SKM-1 treated with dmso at 0.1 percent for 144 hours (cell line): ENCODE measurements around the gene BTN2A1.
"Not testable (repeated sequence)": the region's sequence is repeated elsewhere in the genome, so short reads cannot be mapped to it uniquely, and the experiment has no call there.

Source experiments
- DNase-seq: peaks from one replicate; lab custom pipeline; 2025; ENCODE audit not compliant: unreplicated experiment; lab: John Stamatoyannopoulos, UW

The BTN2A1 gene

DNA sequence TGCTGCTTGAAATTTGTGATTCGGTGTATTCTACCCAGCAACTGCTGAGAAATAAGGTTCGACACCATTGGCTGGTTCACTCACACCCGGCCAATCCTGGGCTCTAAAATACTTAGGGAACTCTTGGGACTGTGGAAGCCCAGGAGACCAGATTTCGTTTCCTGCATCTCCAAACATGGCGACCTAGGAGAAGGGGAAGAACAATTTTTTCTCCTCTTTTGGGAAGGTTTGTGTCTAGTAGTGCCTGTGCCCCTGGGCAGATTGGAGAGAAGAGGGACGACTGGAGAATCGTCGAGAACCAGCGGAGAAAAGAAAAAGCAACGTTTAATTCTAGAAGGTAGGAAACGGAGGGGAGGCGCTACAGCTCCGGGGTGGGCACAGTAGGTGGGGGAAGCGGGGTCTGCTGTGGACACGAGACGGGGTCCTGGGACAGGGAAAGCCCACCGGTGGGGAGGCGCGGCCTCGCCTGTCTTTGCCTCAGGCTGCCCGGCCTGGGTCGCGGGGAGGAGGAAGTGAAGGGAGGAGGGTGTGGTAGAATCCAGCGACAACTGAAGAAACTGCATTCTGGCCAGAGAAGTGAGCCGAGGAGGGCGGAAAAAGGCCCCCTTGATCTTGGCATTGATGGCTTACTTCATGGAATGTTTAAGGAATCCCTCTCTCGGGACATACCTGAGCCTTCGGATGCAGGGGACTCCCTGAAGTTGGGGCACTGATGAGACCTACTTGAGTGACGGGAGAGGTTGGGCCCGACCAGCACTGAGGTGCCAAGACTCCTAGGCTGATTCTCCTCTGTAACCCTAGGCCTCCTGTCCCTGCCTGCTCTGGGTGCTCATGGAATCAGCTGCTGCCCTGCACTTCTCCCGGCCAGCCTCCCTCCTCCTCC is at the start of gene BTN2A1:
TSS of gene BTN2A1 (plus strand) at position 150 of the 883 bp plus-strand sequence. CDS start at position 832, 682 bp downstream.
- peak; percentile 87 for DNase-seq

DNA sequence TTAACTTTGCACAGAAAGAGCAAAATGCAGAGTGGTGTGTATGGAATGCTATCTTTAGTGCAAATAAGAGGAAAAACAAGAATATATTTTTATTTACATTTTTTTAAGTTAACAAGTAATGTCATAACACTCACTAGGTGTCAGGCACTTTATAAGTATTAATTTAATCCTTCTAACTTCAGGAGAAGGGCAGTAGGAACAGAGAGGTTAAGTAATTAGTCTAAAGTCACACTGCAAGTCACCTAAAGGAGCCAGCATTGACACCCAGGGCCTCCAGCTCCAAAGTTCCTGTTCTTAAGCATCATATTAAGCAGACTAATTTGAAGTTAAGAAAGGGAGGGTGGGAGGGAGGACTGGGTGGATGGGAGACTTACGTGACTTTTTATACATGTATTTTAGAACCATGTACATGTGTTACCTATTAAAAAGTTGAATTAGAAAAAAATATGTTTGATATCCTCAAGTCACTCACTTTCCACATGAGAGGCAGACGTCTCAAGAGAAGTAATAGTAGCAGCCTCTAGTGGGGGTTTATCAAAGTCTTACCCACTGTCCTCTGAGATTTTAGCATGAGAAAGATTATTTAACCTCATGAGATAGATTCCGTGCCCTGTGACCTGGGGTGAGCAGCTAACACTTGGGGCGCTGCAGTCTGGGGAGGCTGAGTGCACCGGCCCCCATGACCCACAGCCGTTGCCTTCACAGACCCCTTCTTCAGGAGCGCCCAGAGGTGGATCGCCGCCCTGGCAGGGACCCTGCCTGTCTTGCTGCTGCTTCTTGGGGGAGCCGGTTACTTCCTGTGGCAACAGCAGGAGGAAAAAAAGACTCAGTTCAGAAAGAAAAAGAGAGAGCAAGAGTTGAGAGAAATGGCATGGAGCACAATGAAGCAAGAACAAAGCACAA is 48.7 kb upstream of the BTN2A1 start:
- no peak for DNase-seq

DNA sequence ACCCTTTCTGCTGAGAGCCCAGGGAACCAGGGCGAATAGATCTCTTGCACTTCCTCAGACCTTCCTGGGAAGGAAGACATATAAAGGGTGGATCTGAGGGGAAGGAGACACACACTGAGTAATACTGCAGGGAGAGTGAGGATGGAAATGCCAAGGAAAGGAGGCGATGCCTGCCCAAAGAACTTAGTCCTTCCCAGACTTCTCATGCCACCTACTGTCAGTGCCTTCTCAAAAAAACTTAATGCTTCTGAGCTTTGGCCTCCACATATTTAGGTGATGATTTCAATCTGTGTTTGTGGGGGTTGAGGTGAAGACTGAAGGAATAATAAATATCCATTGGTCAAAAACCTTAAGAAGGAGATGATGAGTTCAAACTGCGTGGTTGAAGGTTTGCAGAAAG is 46.0 kb upstream of the BTN2A1 start:
- no peak for DNase-seq

DNA sequence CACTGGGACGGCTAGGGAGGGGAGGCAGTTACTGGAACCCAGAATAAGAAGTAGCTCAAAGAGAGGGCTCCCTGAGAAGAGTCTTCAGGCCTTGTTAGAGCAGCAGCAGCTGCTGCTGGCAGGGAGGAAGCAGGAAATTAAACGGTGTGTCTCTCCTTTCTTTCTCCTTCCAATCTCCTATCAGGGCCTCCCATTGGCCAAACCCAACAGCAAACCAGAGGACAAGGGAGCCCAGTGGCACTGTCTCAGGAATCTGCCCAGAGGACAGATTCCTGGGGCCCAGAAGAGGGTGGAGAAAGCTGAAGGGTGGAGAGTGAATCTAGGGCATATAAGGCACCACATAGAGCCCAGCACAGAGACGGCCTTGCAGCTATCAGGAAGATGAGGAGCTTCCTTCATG is 45.5 kb upstream of the BTN2A1 start:
- no peak for DNase-seq

DNA sequence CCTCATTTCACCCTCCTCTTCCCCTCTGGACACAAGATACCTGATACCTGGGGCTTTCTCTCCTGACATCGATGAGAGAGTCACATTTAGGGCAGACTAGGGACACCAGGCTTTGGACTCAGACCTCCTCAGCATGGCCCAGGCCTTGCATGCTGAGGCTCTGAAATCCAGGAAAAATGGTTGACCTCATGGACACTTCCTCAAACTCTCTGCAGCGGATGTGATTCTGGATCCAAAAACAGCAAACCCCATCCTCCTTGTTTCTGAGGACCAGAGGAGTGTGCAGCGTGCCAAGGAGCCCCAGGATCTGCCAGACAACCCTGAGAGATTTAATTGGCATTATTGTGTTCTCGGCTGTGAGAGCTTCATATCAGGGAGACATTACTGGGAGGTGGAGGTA is 44.8 kb upstream of the BTN2A1 start:
- no peak for DNase-seq

DNA sequence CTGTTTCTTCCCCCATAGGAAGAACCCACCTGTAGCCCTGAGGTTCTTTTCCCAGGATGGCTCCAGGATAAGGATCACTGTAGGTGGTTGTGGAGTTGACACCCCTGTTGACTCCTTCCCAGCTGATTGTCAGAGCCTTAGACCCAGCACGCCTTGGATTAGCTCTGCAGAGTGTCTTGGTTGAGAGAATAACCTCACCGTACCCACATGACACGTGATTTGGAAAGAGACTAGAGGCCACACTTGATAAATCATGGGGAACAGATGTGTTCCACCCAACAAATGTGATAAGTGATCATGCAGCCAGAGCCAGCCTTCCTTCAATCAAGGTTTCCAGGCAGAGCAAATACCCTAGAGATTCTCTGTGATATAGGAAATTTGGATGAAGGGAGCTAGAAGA is 43.5 kb upstream of the BTN2A1 start:
- no peak for DNase-seq

DNA sequence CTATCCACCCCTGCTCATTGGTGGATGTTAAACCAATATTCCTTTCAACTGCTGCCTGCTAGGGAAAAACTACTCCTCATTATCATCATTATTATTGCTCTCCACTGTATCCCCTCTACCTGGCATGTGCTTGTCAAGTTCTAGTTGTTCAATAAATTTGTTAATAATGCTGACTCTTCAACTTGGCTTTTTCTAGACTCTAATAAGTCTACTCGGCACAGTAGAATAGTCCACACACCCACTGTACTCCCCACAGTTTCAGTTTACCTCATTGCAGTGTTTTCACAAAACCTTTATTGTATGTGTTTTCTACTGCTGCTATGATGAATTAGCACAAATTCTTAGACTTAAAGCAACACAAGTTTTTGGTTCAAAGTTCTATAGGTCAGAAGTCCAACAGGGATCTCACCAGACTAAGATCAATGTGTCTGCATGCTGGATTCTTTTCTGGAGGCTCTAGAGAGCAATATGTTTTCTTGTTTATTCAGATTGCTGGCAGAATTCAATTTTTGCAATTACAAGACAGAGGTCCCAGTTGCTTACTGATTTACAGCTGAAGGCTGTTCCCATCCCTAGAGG is 42.6 kb upstream of the BTN2A1 start:
- no peak for DNase-seq

DNA sequence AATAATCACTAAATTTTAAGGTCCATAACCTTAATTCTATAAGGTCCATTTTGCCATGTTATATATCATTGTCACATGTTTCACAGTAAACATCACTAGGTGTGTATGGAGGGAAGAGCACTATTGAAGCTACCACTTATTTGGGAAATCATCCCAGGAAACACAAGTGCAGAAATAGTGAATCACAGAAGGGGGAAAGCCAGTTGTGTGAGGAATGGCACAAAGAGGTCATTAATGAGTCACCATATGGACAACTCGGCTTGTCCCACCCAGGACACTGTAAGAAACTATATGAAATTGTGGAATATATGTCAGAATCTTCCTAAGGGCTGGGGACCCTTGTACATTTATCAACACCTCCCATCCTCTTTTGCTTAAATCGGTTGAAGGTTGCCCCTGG is 42.0 kb upstream of the BTN2A1 start:
- no peak for DNase-seq

DNA sequence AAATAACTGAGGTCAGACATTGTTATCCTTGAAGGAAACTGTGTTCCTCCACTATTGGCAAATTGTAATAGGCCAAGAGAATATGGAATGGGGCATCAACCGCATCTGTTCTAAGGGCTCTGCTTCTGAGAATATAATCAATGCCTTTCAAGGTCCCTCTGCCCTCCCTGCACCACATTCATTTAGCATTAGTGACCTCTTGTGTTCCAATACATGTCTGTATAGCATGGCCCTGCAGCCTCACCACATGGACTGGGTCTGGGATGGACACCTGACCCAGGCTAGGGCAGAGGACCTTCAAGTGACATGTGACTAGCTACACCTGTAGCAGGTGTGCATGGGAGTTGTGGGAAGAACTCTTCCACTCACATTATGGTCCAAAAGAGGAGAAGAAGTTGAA is 41.5 kb upstream of the BTN2A1 start:
- DNase-seq, result no peak

DNA sequence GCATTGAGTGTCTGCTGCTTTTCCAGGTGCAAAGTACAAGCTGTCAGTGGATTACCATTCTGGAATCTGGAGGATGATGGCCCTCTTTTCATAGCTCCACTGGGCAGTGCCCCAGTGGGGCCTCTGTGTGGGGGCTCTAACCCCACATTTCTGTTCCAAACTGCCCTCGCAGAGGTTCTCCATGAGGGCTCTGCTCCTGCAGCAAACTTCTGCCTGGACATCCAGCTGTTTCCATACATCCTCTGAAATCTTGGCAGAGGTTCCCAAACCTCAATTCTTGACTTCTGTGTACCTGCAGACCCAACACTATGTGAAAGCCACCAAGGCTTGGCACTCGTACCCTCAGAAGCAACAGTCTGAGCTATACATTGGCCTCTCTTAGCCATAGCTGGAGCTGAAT is 39.7 kb upstream of the BTN2A1 start:
- not testable (repeated sequence) for DNase-seq

DNA sequence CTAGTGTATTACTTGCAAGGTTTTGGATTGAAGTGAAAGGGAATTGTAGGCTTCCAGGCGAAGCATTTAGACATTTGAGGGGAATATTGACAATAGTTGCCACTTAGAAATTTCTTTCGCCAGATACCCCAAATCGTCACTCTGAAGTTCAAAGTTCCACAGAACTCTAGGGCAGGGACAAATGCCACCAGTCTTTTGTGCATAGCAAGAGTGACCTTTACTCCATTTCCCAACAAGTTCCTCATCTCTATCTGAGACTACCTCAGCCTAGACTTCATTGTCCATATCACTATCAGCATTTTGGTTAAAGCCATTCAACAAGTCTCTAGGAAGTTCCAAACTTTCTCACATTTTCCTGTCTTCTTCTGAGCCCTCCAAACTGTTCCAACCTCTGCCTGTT is 39.0 kb upstream of the BTN2A1 start:
- not testable (repeated sequence) for DNase-seq

DNA sequence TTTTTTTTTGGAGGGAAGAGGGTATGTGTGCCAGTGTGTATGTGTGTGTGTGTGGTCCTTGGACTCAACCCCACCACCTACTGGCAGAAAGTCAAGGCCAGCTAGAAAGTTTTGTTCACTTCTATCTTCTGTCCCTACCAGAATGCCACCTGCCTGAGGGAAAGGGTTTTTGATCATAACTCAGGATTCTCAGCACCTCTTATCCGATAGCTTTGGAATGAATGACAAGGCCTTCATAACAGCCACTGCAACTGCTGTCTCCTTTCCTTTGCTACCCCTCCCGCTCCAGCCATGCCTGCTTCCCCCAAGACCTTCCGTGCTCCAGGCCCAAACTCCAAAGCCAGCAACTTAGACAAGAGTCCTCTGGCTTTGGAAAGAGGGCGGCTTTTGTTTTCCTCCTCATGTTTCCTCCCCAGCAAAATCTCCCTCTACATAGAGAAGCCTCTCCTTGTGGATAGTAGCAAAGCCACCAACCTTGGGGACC is 37.0 kb upstream of the BTN2A1 start:
- DNase-seq, result peak; percentile 36

DNA sequence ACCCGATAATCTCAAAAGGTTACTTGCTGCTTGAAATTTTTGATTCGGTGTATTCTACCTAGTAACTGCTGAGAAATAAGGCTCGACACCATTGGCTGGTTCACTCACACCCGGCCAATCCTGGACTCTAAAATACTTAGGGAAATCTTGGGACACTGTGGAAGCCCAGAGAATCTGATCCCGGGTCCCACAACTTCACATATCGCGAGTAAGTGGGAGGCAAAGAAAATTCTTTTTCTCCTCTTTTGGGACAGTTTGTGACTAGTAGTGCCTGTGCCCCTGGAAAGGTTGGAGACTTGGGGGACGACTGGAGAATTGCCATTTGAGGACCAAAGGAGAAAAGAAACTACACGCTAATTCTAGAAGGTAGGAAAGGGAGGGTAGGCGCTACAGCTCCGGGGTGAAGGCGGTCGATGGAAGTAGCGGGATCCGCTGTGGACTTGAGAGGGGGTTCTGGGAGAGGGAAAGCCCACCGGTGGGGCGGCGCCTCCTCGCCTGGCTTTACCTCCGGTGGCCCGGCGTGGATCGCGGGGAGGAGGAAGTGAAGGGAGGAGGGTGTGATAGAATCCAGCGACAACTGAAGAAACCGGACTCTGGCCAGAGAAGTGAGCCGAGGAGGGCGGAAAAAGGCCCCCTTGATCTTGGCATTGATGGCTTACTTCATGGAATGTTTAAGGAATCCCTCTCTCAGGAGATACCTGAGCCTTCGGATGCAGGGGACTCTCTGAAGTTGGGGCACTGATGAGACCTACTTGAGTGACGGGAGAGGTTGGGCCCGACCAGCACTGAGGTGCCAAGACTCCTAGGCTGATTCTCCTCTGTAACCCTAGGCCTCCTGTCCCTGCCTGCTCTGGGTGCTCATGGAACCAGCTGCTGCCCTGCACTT is 36.3 kb upstream of the BTN2A1 start:
- peak; percentile 74 for DNase-seq

DNA sequence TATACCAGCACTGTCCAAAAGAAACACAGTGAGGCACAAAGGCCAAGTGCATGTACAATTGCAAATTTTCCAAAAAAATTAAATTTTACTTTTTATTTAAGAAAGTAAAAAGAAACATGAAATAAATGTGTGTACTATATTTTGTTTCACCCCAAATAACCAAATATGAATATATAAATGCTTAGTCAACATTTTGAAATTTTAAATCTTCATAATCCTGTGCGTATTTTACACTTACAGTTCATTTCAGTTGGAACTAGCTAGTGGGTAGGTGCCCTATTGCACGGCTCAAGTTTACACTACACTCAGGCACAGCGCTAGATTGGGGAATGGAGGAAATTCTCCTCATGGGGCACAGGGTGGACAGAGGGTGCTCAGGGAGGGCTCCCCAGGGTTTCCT is 35.4 kb upstream of the BTN2A1 start:
- no peak for DNase-seq

DNA sequence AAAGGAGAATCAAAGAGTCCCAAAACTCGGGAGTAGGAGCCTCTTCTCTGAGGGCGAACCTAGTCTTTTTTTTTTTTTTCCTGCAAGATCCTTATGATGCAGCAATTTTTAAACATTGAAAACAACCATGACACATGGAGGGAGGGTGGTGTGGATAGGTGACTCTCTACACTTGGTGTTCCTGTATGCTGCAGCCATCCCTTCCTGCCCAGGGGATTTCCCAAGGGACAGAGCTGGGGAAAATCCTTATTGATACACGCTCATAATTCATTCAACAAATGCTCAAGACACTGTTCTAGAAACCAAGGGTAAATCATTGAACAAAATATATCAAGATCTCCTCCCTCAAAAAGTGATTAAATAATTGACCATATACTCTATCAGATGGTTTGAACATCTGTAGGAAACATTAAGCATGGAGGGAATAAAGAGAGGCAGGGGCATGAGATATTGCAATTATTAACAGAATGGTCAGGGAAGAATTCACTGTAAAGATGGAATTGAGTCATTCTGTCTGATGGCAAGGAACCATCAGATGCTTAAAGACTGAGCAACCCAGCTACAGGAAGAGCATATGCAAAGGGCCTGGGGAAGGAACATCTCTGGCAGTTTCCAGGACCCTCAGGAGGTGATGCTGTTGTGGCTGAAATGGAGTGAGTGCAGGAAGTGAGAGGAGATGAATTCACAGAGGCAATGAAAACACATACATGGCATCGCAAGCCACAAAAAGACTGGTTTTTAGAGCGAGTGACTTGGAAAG is 30.9 kb upstream of the BTN2A1 start:
- no peak for DNase-seq

DNA sequence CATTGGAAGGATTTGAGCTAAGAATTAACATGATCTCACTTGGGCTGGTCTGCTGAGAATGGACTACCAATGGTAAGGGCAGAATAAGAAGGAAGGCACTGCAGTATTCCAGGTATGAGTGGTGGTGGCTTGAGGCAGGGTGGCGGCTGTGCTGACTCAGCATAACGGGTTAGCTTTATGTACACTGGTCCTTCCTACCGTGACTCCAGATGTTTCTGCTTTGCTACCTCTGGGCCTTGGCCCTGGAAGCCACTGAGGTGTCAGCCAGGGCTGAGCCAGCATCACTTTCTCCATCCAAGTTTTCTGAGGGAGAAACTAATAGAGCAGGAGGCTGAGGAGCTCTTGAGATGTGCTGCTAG is 30.3 kb upstream of the BTN2A1 start:
- DNase-seq, result no peak

DNA sequence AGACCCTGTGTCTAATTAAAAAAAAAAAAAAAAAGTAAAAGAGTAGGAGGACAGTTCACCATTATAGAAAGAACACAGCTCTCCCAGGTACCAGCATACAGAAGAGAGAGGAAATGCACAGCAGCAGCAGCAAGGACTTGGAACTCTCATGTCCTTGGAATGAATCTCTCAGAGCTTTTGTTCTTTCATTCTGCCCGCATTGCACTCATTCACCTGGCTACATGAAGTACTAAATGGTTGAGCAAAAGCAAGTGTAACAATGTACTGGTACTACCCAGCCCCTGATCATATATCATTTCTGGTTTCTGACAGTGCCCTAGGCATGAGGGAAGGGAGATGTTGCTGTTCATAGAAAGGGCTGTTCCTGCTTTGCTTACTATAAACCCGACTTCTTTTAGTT is 29.5 kb upstream of the BTN2A1 start:
- DNase-seq, result no peak

DNA sequence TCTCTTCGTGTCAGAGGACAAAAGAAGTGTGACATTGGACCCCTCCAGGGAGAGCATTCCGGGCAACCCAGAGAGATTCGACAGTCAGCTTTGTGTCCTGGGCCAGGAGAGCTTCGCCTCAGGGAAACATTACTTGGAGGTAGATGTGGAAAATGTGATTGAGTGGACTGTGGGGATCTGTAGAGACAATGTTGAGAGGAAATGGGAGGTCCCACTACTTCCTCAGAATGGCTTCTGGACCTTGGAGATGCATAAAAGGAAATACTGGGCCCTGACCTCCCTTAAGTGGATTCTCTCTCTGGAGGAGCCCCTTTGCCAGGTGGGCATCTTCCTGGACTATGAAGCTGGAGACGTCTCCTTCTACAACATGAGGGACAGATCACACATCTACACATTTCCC is 27.0 kb upstream of the BTN2A1 start:
- DNase-seq, result no peak

DNA sequence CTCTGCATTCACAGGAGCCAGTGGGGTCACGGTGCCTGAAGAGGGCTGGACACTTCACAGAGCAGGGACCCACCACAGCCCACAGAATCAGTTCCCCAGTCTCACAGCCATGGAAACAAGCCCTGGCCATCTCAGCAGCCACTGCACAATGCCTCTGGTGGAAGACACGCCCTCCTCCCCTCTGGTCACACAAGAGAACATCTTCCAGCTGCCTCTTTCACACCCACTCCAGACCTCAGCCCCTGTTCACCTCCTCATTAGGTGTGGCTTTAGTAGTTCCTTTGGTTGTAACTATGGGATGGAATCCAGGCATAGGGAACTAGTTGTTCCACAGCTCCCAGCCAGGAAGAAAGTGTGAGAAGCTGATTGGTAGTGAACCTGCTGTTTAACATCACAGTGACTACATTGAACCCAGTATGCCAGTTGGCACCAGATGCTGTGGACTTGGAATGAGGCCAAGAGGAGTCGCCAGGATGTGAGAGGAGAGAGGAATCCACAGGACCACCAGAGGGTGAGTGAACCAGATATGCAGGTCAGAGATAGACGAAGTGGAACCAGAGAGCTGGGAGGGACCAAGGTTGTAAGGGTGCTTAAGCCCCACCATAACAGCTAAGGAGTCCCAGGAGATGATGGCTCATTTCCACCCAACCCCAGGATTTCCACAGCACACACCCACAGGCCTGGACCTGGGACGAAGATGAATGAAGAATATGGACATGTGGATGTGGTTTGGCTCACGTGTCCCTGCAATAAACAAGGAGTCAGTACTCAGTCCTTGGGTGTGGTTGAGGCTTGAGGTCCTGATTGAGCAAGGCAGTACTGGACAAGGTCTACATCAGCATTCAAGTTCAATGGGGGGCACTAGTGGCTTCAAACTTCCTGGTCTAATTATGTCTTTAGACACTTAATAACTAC is 26.2 kb upstream of the BTN2A1 start:
- no peak for DNase-seq
